ENCODE measurements around the gene UNKL.

The UNKL gene

DNA sequence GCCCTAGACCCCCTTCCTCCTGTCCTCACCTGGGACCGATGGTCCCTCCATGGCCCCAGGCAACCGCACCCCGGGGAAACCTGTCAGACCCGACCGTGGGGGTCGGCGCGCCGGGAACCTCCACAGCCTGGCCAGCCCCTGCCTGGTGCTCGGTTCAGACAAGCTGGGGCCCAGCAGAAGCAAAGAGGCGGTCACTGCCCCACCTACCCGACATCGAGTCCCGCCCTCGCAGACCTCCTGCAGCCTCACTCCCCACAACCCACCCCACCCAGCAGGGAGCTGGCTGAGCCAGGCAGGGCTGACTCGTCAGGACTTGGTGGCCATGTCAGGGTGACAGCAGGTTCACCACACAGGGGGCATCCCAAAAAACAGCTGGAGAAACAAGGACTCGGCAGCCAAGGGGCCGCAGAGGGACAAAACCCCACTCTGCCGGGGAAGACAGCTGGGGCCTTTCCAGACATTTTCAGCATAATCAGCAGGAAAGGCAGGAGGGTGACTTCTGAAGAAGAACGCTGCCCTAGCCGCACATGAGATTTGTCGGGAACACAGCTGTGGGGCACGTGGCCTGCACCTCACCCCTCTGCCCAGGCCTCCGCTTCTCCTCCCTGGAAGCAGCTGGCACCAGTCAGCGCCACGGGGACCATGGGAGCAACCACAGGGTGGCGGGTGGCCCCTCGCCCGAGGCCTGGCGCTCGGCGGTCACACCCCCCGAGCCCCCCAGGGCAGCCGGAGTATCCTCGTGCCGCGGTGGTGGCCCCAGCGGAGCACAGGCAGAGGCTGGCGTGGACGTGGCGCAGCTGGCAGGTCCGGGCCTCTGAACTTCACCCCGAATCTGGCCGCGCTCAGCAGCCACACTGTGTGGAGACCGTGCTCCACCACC, 39.8 kb downstream of the UNKL start:
- no peak for DNase-seq

DNA sequence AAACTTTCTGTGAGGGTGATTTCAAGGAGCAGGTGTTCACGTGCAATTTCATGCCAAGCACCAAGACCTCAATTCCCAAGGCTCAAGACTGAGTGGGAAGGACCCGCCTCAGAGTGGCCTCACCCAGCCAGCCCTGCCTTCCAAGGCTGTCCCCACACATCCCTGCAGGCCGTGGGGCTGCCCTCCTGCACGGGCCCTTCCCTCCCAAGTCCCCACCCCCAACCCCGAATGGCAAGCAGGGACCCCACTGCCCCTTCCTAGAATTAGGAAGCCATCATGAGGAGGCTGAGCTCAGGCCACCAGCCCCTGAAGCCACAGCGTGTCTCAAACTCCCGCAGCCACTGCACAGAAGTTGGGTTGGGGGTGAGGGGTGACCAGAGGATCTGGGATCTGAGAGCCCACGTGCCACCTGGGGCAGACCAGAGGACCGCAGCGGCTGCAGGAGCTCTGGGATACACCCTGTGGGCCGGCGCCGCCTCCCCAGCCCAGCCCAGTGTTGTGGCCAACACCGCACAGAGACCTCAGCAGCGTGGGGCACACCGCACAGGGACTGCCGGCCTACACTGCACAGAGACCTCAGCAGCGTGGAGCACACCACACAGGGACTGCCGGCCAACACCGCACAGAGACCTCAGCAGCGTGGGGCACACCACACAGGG, 42.1 kb downstream of the UNKL start:
- DNase-seq: no peak

DNA sequence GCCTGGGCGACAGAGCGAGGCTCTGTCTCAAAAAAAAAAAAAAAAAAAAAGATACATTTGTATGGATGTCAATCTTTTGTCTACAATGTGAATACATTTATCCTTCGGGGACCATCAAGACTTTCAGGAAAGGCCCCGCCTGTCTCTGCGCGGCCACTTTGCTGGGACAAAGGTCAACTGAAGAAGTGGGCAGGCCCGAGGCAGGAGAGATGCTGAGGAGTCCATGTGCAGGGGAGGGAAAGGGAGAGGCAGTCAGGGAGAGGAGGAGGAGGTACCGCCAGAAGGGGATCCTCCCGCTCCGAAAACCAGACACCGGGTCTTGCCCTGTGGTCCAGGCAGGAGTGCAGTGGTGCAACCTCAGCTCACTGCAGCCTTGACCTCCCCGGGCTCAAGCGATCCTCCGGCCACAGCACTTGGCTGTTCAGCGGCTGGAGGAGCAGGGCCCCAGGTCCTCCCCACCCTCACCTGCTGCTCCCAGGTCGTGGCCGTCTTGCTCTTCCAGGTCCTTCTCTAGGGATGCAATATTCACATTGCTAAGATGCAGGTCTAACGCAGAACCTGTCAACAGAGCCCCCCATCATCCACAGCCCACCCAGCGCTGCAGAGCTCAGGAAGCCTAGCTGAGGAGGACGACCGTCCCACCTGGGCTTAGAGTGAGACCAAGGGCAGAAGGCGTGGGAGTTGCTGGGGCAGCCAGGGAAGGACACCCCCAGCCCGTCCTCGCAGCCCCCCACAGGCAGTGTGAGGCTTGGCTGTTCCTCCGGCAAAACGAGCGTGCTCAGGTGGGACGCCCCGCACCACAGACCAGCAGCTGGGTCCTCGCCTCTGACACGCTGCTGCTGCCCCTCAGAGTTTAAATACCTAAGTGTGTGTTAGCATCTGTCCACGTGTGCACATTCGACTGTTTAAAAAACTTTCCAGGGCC, 43.2 kb downstream of the UNKL start:
- DNase-seq: no peak

DNA sequence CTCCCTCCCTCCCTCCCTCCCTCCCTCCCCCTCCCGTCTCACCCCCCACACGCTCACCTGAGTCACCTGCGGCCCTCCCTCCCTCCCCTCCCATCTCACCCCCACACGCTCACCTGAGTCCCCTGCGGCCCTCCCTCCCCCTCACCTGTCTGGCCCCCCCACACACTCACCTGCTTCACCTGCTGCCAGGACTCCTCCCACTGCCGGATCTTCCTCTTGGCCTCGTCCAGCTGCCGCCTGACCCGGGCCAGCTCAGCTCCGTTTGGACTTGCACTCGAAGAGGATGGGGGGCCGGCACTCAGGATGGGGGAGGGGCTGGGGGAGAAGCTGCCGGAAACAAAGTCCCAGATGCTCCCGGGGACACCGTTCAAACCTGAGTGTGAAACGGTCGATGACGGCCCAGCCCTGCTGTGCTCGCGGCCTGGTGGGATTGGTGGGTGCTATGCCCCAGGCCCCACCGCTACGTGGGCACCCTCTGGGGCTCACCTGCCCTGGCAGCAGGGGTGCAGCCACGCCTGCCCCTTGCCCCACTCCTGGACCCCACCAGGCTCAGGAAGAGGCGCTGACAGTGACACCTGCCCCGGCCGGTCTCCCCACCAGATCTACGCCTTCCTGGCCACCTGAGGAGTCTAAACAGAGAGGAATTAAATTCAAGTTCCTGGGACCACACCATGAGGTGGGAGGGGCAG, 46.9 kb downstream of the UNKL start:
- no peak for DNase-seq

DNA sequence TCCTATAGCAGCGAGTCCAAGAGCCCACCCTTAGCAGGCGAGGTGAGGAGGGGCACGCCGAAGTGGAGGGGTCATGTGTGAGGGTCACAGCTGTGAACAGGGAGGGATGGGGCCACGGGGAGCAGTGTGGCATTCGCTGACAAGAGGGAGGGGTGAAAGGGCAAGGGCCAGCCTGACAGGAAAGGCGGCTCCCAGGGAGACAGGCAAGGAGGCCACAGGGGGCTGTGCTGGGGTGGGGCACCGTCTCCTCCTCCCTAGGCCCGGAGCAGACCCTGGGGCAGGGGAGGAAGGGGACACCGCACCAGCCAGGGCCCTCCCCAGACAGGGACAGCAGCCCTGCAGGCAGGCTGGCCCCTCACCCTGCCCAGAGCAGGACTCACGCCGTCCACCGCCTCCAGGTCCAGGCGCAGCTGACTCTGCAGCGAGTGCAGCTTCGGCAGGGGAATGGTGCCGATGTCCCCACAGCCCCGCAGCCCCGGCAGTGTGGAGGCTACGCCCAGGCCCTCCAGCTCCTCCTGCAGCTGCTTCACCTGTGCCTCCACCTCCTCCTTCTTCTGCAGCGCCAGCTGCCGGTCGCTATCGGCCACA, 47.7 kb downstream of the UNKL start:
- no peak for DNase-seq

DNA sequence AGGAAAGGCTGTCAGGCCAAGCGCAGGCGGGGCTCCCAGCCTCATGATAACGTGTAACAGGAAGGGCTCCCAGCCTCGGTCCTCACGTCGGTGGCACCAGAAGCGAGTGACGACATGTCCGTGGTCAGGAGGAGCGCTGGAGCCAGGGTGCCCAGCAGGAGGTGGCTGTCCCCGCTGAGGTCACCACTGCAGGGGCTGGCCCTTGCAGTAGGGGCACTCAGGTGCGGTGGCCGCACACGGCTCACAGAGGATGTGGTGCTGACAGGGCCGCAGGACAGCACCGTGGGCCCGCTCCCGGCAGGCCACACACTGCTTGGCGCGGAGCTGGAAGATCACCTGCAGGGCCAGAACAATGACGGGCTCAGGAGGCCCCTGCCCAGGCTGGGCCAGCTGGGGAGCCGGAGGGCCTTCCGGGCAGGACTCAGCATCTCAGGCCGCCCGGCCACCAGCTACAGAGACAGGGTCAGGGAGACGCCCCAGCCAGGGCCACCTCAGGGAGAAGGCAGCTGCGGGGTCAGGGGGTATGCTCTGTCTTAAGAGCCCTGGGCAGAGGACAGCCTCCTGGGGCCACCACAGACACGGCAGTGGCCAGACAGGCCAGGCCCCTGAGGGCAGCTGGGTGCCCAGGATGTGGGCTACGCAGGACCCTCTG, 48.3 kb downstream of the UNKL start:
- DNase-seq: no peak

DNA sequence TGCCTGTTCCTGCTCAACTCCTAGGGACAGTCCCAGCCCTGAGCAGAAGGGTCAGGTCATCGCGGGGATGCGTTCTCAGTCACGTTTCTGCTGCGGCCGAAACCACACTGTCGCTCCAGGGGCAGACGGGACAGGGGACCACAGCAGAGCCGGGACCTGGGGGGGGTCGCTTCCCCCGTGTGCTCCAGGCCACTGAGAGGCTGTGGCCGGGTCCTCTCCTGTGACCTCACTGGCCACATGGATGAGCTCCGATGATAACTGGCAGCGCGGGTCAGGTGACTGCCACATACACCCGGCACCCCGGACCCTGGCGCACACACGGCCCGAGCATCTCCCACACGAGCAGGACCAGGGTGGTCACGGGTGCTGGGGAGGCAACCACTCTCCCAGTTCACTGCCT, 50.0 kb downstream of the UNKL start:
- no peak for DNase-seq

DNA sequence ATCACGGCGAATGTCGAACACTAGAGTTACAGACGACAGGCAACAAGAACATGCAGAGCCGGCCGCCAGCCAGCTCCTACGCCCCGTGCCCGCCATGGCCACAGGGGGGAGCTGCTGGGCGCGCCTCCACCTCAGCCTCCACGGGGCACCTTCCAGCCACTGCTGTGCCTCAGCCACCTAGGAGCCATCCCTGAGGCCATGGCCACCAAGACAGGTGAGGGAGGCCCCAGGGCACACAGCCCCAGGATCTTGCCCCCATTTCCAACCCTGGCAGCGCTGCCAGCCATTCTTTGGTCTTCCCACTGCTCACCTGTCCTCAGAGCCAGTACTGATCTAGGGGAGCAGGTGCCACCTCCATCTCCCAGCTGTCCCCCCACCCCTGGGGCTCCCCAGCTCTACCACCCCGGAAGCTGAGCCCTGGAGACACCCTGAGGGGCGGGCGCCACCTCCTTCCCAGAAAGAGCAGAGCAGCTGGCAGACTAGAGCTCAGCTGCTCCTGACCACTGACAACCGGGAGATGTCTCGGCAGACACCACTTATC, 50.9 kb downstream of the UNKL start:
- DNase-seq: no peak

DNA sequence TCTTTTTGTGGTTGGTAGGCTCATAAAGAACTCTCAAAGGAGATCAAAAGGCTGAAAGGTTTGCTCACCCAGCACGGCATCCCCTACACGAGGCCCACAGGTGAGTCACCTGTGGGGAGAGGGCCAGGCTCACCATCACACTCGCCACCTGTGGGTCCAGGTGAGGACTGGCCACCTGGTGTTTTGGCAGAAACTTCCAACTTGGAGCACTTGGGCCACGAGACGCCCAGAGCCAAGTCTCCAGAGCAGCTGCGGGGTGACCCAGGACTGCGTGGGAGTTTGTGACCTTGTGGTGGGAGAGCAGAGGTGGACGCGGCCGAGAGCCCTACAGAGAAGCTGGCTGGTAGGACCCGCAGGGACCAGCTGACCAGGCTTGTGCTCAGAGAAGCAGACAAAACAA, 51.7 kb downstream of the UNKL start:
- DNase-seq: no peak

DNA sequence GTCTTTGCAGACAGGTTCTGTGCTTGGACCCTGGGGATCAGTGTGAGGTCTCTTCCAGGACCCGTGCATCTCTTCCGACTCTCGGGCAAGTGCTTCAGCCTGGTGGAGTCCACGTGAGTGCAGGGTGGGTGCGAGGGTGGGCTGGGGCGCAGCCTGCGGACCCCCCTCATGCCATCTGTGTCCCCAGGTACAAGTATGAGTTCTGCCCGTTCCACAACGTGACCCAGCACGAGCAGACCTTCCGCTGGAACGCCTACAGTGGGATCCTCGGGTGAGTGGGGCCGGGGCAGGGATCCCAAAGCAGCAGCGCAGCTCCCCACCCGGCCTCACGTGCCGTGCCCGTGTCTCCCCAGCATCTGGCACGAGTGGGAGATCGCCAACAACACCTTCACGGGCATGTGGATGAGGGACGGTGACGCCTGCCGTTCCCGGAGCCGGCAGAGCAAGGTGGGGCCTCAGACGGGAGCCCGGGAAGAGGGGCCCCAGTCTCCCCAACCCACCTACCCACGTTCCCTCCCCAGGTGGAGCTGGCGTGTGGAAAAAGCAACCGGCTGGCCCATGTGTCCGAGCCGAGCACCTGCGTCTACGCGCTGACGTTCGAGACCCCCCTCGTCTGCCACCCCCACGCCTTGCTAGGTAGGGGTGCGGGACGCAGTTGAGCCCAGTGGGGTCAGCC, 52.7 kb downstream of the UNKL start:
- DNase-seq: no peak

DNA sequence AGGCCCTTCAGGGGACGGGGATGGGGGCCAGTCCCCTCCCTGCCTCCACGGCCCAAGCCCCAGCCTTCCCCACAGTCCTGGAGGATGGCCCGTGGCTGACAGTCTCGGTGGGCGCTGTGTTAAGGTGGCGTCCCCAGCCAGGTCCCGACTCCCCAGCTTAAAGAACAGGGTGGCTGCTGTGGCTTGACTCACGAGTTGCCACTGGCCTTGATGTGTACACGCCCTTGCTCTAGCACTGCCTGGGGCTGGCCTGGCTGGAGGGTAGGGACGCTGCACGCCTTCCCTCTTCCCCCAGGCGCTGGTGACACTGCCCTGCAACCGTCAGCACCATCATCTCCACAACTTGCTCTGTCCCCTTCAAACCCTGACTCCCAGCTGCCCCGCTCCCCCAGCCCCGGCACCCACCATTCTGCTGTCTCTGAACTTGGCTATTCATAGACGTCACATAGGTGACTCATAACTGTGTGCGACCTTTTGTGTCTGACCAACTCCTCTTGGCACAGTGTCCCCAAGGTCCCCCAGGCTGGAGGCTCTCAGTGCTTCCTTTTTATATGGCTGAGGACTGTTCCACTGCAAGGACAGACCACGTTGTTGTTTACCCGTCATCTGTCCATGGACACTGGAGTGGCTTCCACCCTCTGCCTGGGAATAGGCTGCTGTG, 56.5 kb downstream of the UNKL start:
- DNase-seq: no peak

DNA sequence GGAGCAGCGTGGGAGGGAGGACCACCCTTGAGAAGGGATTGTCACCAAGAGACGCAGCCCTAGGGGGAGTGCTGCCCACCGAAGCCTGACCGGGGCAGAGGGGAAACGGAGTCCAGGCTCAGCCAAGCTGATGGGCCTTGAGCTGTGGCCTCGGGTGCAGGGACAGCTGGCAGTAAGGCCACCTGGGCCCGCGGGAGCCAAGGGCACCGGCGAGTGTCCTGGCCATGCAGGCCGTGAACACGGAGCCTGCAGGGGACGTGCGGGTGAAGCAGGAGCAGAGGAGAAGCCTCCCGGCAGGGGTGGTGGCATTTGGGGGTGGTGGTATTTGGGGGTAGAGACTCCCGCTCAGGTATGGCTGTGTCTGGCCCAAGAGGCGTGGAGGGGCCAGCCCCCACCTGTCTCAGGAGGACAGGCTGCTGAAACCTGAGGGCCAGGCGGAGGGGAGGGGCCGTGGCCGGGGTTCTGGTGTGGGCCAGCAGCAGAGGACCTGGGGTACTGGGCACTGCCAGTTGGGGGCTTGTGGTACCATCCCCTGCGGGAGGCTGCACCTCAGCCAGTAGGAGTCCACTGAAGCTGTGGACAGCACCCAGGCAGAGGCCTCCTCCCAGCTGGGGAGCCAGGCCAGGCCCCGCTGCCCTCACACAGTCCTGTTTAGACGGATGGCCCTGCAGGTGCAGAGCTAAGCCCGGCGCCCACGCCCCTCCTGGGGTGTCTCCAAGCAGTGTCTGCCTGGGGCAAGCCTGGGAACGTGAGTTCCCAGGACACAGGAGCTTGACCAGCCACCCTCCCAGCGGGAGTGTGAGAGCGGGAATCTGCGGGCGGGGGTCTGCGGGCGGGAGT, 58.2 kb downstream of the UNKL start:
- no peak for DNase-seq

DNA sequence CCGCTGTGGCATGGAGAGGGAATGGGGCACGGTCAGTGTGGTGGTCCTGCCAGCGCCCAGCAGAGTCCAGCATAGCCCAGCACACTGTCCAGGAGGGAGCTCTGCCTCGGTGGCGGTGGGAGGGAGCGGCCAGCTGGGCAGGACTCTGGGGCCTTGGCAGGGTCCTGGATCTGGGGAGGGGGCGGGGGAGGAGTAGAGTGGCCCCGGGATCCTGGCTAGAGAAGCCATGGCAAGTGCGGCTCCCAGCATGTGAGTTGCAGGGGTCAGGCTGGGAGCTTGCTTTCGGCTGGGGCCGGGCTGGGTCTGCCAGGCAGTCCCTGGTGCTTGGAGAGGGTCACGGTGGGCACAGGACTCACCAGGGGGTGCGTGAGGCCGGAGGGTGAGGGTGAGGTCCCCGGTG, 58.9 kb downstream of the UNKL start:
- DNase-seq: no peak

DNA sequence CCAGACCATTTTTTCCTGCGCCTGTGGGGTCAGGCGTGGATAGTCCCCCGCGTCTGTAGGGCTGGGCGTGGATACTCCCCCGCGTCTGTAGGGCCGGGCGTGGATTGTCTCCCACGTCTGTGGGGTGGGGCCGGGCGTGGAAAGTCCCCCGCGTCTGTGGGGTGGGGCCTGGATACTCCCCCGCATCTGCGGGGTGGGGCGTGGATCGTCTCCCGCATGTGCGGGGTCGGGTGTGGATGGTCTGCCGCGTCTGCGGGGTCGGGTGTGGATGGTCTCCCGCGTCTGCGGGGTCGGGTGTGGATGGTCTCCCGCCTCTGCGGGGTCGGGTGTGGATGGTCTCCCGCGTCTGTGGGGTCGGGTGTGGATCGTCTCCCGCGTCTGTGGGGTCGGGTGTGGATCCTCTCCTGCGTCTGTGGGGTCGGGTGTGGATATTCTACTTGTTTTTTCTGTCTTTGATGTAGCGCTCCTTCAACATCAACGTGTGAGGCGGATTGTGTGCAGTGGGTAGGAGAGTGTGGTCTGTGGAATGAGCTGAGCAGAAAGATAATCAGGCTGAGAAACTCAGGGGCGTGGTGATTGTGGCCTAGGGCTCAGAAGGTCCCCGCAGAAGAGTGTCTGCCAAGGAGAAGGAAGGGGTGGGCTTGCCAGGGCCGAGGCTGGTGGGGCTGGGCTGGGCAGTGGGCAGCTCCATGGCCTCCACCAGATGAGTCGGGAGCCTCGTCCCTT, 59.5 kb downstream of the UNKL start:
- DNase-seq: no peak

DNA sequence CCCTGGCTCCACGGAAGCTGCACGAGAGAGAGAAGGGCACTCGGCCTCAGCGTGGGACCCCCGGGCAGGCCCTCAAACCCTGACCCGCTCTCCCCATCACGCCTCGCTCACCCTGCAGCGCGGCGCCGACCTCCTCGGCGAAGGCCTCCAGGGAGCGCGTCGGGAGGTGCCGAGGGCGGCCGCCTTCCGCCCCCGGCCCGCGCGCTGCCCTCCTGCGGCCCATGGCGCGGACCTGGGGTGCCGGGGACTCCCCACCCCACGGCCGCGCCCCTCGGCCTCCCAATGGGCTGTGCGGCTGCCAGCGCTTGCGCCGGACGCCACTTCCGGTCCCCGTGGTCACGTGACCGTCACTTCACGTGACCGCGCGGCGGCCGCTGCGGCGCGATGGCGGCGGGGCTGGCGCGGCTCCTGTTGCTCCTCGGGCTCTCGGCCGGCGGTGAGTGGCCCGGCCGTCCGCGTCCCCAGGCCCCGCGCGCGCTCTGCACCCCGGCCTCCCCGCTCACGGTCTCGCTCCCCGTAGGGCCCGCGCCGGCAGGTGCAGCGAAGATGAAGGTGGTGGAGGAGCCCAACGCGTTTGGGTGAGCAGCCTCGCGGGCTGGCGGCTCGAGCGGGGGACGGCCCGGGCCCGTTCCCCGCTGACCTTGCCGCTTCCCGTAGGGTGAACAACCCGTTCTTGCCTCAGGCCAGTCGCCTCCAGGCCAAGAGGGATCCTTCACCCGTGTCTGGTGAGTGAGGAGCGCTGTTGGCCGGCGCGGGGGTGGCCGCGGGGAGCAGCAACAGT, 62.7 kb downstream of the UNKL start, which contains the start of the genes GNPTG and TSR3:
TSS of gene GNPTG (plus strand) at position 350 of the 781 bp plus-strand sequence. CDS start at position 385, 35 bp downstream.
TSS of gene TSR3 (minus strand) at position 297 of the 781 bp plus-strand sequence. CDS start at position 223, 74 bp downstream.
- DNase-seq: peak; percentile 45 to 89

DNA sequence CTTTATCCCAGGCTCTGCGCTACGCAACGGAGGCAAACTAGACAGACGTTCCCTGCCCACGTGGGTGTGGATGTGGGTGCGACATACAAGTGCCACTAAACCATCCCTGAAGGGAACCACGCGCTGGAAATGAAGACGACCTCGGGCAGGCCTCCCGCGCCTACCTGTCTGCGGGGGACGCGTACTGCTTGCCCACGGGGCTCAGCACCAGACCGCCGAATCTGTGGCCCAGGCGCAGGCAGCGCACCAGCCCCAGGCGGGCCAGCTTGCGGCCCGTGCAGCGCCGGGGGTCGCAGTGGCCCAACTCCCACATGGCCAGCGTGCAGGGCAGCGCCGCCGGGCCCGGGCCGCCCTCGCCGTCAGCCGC, 63.3 kb downstream of the UNKL start:
- DNase-seq: no peak

DNA sequence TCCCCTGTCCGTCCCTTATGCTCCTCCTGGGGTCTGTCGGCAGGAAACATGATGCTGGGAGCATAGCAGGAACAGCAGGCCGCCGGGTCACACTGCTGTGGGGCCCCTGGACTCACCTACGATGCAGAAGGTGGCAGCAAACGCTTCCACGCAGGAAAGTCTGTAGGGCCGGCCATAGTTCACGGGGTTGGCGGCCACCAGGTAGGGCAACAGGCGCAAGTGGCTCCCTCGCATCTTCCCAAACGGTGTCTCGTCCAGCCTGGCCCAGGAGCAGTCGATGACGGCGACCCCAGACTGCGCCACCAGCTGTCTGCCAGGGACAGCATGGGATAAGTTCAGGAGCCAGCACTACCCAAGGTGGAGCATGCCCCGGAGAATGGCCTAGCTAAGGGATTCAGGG, 63.8 kb downstream of the UNKL start:
- DNase-seq: no peak

DNA sequence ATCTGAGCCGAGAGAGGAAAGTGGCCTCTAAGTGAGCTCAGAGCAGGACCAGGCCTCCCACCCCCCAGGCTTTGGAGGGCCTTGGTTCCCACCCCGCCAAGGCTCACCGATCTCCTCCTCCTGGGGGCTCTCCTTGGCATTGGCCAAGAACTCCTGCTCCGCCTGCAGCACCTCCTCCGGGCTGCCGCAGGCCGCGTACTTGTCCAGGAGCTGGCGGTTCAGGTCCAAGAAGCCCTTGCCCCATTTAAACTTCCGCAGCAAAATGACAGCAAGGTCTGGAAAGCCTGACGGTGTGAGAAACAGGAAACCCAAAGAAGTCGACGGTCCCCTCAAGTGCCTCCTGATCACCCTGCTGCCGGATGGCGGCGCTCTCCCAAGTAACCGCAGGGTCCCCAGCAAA, 64.6 kb downstream of the UNKL start:
- no peak for DNase-seq
